ENCODE data around the gene CASTOR2.

The CASTOR2 gene

GRCh38 chr7:75055830-75056772 is 91.6 kb downstream of the CASTOR2 start:
- TF ChIP-seq CTCF (IDR thresholded peaks at IDR 0.05) = no peak

GRCh38 chr7:75058406-75058805 is 93.9 kb downstream of the CASTOR2 start:
- no peak for TF ChIP-seq CTCF (IDR thresholded peaks at IDR 0.05)

- no peak for TF ChIP-seq CTCF (IDR thresholded peaks at IDR 0.05)
These were observed 99.8 kb downstream of the CASTOR2 start for GRCh38 chr7:75064291-75064690.

GRCh38 chr7:75064801-75065200 is 100.3 kb downstream of the CASTOR2 start:
- no peak for TF ChIP-seq CTCF (IDR thresholded peaks at IDR 0.05)

GRCh38 chr7:75066521-75066920 is 102.0 kb downstream of the CASTOR2 start:
- TF ChIP-seq CTCF (IDR thresholded peaks at IDR 0.05) = no peak

GRCh38 chr7:75072981-75073283 is 108.4 kb downstream of the CASTOR2 start:
- no peak for TF ChIP-seq CTCF (IDR thresholded peaks at IDR 0.05)
